ENCODE measurements around the gene FAM9C.
"Not testable (repeated sequence)": the region's sequence is repeated elsewhere in the genome, so short reads cannot be mapped to it uniquely, and the experiment has no call there.

FAM9C gene

GRCh38 chrX:13074297-13075262, 30.2 kb upstream of the FAM9C start:
- DNase-seq = no peak

DNA sequence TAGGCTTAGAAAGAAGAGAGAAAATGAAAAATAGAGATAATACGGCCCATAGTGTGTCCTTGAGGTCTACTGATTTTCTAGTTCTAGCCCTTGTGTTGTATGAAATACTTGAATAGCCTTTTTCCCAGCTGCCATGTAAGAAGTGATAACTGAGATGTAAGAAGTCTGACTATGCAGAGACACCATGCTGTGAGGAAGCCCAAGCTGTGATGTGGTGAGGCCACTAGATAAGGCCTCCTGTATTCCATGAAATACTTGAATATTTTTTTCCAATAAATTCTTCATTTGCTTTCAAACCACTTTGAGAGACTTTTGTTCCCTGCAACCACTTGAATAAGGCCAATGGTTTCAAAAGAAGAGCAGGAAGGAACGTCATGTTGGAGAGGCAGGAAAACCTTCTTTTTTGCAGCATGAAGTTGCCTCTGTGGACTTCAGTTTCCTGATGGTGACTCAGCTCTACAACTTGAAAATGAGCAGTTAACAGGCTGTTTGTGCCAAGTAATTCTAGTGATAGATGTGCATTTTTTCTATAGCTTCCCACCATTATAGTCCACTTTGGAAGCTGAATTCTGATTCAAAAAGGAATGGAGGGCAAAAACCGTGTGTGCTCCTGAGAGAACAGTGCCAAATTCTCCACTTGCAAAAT, 25.5 kb upstream of the FAM9C start:
- DNase-seq = no peak

DNA sequence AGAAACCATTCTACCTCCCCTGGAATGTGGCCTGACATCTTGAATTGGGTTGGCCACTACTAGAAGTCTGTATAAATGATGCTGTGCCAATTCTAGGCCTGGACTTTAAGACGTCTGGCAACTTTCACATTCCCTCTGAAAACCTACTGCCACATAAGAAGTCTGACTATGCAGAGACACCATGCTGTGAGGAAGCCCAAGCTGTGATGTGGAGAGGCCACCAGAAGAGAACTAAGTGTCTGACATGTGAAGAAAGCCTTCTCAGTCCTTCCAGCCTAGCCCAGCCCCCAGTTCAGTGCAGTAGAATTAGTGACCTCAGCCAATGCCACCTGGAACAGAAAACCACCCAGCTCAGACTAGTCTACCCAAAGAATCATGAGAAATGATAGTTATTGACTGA, 24.2 kb upstream of the FAM9C start:
- no peak for DNase-seq

DNA sequence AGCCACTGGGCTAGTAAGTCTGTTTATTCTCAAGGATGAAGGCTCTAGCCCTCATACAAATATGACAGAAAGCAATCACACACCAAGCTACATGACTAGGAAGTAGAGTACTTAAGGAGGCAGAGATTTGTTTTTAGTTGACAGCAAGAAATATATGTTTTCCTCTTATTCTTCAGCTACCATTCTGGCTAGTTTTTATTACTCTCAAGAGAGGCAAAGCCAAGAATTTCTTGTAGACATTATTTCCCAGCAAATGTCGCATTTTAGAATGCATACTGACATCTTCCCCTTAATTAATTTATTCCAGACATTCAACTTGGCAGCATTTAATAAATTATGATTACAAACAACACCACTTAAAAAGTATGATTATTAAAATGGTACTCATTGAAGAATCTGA, 23.4 kb upstream of the FAM9C start:
- DNase-seq = no peak

- DNase-seq = no peak
These were observed 22.0 kb upstream of the FAM9C start for GRCh38 chrX:13066391-13066790.

- DNase-seq = no peak
These were observed 20.3 kb upstream of the FAM9C start for GRCh38 chrX:13064599-13065143.

- not testable (repeated sequence) for DNase-seq
These were observed 18.7 kb upstream of the FAM9C start for GRCh38 chrX:13063124-13063523.

DNA sequence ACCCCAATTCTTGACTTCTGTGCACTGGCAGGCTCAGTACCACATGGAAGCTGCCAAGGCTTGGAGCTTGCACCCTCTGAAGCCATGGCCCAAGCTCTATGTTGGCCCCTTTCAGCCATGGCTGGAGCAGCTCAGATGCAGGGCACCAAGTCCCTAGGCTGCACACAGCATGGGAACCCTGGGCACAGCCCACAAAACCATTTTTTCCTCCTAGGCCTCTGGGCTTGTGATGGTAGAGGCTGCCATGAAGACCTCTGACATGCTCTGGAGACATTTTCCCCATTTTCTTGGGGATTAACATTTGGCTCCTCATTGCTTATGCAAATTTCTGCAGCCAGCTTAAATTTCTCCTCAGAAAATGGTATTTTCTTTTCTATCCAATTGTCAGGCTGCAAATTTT, 17.9 kb upstream of the FAM9C start:
- DNase-seq = not testable (repeated sequence)

DNA sequence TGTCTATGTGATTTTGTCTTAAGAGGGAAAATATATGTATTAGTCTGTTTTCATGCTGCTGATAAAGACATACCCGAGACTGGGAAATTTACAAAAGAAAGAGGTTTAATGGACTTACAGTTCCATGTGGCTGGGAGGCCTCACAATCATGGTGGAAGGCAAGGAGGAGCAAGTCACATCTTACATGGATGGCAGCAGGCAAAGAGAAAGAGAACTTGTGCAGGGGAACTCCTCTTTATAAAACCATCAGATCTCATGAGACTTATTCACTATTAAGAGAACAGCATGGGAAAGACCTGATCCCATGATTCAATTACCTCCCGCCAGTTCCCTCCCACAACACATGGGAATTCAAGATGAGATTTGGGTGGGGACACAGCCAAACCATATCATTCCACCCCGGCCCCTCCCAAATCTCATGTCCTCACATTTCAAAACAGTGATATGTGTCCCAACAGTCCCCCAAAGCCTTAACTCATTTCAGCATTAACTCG, 16.8 kb upstream of the FAM9C start:
- not testable (repeated sequence) for DNase-seq

- no peak for DNase-seq
These were observed 15.4 kb upstream of the FAM9C start for GRCh38 chrX:13059637-13060499.

- DNase-seq = no peak
These were observed 11.1 kb upstream of the FAM9C start for GRCh38 chrX:13055486-13055885.

DNA sequence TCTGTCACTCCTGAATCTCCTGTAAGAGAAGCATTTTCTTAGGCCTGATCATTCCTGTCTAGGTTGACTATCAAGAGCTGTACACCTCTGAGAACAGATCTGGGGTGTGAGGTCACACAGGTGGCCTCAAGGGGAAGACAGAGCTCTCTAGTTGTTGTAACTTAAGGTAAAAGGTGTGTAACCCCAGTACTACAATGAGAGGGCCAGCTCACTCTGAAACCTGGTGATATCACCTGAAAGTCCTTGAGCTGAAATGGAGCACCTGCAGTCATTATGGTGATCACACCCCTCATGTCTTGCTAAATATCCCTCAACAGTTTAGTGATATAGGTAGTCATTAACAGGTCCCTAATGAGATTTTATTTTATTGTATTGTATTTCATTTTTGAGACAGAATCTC, 8.8 kb upstream of the FAM9C start:
- no peak for DNase-seq

GRCh38 chrX:13051529-13052172, 7.2 kb upstream of the FAM9C start:
- DNase-seq = no peak

GRCh38 chrX:13051167-13051528, 6.7 kb upstream of the FAM9C start:
- DNase-seq = no peak

DNA sequence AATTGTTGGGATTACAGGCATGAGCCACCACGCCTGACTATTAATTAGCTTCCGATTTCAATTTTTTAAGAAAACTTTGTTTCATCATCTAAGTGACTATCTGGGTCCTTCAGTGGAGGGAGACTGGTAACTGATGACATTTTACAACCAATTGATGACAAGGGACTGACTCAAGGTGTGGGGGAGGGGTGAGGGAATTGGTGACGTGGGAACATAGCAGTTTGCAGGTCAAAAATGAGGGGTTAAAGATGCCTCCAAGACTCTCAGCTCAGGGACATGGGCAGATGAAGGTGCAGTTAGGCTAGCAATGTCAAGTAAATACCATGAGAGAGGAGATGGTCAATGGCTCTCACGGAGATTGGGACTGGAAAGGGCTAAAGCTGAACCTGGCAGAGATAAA, 5.7 kb upstream of the FAM9C start:
- DNase-seq = no peak

- no peak for DNase-seq
These were observed 3.9 kb upstream of the FAM9C start for GRCh38 chrX:13048280-13048679.

- no peak for DNase-seq
These were observed 3.3 kb upstream of the FAM9C start for GRCh38 chrX:13047759-13048158.

DNA sequence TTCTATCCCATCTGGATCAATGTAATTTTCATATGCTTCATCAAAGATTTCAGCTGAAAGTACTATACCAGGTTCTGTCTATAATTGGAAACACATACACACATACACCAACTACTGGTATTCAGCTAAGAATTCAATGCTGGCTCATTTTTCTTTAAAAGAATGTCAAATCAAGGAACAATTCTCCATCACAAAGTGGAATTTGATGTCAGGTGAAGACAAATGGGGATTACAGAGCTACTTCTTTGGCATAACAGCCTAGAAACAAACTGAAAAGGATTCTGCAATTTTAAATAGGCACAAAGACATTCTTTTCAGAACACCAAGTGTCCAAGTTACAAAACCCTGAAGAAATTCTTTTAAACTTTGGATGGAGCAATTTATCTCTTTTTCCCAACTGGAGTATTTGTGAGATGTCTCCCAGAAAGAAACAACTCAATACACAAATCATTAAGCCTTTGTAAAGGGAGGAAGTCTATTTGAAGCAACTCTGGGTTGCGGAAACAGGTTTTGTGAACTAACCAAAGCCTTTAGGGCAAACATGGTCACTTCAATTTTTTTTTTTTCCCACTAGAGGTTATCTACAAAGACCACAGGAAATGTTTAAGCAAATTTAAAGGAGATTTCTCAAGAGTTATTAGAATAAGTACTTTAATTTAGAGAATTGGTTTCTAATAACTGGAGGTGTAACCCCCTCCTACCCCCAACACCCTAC, 1.9 kb upstream of the FAM9C start:
- no peak for DNase-seq

GRCh38 chrX:13043938-13044337, 482 bp downstream of the FAM9C start:
- no peak for DNase-seq

DNA sequence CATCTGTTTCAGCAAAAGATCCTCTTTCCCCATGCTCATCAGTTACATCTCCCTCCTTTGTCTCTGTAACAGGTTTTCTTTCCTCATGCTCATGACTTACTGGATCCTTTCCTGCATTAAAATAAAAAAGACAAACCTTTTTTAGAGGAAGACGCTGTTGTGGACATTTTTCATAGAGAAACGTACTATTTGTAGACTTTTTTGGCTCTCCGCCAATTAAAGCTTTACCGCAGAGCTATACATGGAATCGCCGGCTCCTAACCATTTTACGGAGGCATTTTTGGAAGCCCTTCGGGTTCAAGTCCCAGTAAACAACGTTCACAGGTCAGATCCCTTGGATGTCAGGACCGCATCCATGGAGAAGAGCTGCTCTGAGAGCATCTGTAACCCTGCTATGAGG, 1.3 kb downstream of the FAM9C start:
- DNase-seq = no peak

DNA sequence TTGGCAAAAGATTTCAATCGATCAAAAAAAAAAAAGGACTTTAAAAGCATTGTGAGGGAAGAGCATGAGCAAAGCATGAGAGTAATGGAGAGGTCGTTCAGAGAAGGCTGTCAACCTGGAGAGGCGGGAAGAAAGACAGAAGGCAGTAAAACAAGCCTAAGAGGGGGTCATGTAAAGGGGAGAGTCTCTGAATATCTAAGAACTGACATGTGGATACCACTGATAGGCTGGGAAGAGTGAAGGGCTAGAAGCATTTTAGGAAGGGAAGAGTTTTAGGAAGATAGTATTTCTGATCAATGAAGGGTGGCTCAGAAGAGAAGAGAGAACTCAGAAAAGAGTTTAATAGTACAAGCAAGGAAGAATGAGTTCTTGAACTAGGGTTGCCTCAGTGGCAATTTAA, 7.5 kb downstream of the FAM9C start:
- no peak for DNase-seq

DNA sequence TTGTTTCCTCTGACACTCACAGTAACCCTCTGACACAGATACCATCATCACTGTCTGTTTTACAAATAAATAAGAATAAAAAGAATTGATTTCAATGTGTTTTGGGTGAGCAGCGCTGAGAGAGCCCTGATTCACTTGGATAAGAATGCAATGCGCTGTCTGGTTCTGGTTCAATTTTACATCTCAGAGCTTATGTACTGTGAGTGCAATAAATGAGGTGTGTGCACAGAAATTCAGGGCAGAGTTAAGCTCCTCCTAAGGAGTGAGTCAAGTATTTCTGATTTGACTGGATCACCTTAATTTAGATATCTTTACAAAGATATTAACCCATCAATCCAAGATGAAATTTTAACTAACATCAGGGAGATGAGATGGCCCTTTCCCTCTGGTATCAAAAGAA, 11.2 kb downstream of the FAM9C start:
- DNase-seq = no peak
